VCaP (cell line): ENCODE results near the gene TTC17.

Source experiments
- H3K27ac ChIP-seq: fragments of 450-650 bp; 2 replicates; pipeline ENCODE4 v1.5.1; 2017
- CTCF ChIP-seq: fragments of 450-650 bp; conservative IDR thresholded peaks from 2 replicates; pipeline ENCODE4 v1.5.1; 2017; ENCODE audit warnings: mild to moderate bottlenecking, moderate library complexity

Gene TTC17

GRCh38 chr11:43498561-43498960 lies 139.8 kb downstream of the TTC17 start:
- TF ChIP-seq CTCF, result no peak

DNA sequence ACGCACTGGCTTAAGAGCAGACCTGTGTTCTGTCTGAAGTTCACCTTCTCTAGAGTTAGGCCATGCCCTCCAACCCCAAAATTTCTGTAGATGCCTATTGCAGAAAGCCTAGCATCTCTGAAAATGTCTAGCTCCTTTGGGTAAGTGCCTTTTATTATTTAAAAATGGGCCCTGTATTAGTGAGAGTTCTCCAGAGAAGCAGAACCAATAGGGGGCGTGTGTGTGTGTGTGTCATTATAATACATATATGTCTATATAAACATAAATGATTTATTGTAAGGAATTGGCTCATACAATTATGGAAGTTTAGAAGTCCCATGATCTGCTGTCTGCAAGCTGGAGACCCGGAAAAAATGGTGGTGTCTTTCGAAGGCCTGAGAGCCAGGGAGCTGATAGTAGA lies 144.7 kb downstream of the TTC17 start:
- TF ChIP-seq CTCF, result peak; percentile 27; the same call in 1 of the 2 replicates
- H3K27ac ChIP-seq, result no peak overlapping the region

More at GRCh38 chr11:43498561-43498960, 139.8 kb downstream of the TTC17 start:
- H3K27ac ChIP-seq, result no peak overlapping the region

GRCh38 chr11:43504316-43504950 lies 145.7 kb downstream of the TTC17 start:
- H3K27ac ChIP-seq, result no peak overlapping the region
- TF ChIP-seq CTCF, result peak; percentile 79

- TF ChIP-seq CTCF, result no peak
- H3K27ac ChIP-seq, result no peak overlapping the region
These were observed 146.5 kb downstream of the TTC17 start for GRCh38 chr11:43505171-43505570.

DNA sequence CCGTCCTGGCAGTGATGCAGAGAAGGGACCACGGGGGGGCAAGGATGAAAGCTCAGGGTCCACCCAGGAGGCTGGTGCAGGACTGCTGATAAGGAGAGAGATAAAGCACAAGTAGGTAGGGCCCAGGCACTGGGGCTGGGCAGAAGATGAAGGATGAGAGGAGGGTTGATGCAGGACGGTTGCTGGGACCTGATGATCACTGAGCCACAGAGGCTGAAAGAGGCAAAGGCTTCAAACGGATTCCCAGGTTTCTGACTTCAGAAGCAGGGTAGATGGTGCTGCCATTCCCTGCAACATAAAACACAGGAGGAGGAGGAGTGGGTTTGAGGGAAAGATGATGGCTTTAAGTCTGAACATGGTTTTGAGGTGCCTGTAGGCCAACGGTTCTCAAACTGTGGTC lies 148.5 kb downstream of the TTC17 start:
- no peak for TF ChIP-seq CTCF
- H3K27ac ChIP-seq, result no peak overlapping the region

- no peak for TF ChIP-seq CTCF
- H3K27ac ChIP-seq, result no peak overlapping the region
These were observed 149.8 kb downstream of the TTC17 start for GRCh38 chr11:43508511-43508918.

DNA sequence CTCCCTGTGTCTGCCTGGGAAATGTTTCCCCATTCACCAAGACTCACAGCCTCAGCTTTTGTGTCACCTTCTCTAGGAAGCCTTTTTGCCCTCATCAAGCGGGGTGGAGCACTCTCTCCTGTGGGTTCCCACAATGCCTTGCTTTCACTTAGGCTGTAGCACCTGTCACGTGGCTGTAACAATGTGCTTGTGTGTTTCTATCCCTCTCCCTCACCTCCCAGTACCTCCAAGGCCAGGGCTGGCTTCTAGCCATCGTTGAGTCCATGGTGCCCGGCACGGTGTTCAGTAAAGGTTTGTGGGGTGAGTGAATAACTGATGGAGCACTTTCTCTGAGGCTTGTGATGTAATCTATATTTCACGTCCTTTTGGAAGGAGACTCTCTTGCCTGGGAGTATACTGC lies 153.2 kb downstream of the TTC17 start:
- TF ChIP-seq CTCF, result no peak
- no peak overlapping the region for H3K27ac ChIP-seq
